ENCODE data around the gene CINP.

Gene CINP

DNA sequence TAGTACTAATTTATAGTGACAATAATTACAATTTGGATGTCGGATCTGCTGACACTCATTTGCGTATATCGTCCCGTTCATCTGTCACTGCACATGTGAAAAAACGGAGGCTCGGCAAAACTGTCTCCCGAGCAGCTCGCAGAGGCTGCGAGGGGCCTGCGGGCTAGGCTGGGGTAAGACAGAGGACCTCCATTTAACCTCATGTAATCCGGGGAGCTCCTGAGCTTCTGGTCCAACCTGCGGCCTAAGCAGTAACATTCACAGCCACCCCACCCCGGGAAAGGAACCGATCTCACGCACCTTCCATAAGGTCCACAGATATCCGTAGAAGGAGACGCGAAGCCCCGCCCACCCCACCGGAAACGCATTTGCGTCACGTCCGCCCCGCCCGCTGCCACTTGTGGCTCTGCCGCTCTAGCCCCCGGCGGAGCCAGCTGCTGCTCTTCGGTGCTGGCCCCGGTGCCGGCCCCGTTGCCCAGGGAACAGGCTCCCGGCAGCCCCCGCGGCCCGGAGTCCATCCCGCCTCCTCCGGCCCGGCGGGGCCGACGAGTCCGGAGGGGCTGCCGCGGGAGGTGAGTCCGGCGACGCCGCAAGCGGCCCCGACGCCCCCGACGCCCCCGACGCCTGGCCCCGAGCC lies at the start of gene CINP, which contains the start of gene TECPR2:
Gene CINP (minus strand): TSS at position 346 of the 637 bp plus-strand sequence. CDS start 39 bp downstream, at position 307.
Gene TECPR2 (plus strand): TSS at position 397 of the 637 bp plus-strand sequence. CDS start 13,781 bp downstream, outside the sequence.
- DNase-seq, result peak; percentile 87

DNA sequence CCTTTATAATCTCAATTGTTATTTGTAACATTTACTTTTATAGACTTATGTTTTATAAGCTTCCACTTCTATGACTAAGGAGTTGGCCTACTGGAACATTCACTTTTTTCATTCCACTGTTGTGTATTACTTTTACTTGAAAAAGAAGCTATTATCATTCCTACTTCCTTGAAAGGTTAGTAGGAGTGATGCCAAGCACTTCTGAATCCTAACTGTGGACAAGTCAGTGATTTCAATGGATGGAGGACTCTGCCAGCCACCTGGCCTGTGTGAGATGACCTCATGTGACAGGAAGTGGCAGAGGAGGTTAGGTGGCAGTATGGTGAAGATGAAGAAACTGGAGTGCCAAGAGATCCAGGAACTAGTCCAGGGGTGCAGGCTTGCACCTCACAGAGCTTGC lies 46.0 kb upstream of the CINP start:
- DNase-seq, result no peak

DNA sequence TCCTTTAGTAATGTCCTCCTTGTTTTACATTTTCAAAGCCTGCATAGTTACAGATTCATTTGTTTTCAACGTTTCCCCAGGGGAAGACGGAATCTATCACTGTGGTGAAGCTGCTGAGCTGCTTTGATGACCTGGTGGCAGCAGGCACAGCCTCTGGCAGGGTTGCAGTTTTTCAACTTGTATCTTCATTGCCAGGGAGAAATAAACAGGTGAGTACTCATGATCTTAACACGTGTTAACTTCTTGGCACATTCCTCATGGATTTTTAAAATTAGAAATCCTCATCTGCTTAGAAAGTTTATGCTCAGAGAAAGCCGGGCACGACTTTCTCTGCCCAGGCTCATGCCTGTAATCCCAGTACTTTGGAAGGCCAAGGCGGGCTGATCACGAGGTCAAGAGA lies 44.6 kb upstream of the CINP start:
- no peak for DNase-seq

DNA sequence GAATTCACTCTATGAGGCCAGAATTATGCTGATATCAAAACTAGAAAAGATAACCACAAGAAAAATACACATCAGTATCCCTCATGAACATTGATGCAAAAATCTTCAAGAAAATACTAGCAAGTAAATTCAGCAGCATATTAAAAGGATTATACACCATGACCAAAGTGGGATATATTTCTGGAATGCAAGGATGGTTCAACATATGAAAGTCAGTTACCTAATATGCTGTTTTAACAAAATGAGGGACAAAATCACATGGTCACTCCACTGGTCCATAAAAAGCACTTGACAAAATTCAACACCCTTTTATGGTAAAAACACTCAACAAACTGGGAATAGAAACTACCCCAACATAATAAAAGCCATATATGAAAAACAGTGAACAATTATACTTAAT lies 40.3 kb upstream of the CINP start:
- no peak for DNase-seq

DNA sequence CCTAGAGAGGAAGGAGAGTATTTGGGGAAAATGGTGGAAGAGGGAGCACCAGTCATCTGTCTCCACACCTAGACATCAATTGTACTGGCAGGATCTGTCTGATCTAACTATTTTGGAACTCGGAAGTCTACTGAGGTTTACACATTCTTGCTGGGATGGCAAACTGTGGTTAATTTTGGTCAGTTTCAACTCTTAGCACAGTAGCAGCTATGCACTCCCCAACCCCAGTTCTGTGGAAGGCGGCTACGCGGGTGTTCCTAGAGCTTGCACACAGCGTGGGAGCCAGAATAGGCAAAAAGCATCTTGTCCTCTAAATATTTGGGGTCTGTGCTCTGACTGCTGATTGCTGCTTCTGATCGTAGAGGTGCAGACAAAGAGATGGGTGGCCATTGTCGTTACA lies 33.8 kb upstream of the CINP start:
- no peak for DNase-seq

DNA sequence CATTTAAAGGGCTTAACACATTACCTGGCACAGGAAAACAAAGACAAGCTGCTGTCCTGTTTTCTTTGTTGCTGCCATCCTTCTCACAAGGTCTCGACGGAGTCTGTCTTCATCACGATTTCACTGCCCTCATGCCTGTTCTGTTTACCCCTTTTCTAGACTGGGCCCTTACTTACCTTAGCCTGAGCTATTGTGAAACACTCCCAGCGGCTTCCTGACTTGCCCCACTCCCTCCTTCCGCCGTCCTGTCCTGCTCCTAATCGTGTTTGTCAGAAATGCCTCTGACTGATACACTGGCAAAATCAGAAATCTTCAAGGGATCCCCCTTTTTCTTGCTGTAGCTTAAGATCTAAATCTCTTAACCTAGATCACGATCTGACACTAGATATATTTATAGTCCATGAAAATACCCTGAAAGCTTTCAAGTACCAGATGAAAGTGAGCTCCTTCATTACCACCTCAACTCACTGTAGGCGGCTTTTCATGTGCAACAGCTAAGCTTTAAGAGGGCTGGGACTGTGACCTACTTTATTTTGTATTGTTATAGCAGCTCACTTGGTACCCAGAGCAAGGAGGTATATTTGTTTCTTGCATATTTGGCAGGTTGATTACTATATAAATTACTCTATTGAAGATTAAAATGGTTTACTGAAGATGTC lies 32.2 kb upstream of the CINP start:
- no peak for DNase-seq

DNA sequence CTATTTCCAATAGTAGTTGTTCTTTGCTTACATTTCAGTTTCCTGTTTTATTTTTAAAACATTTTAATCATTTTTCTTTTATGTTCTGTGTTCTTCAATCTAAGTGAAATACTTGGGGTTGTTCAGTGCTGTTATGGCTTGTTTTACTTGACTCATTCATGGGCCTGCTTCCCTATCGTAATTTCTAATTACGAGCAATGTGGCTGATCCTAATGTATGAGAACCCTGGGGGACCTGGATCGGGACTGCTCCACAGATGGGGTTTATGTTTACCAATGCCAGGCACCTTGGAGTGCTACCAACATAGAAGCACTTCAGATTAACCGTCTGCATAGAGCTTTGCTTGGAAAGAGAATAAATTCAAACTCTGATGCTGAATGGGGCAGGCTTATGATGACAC lies 29.8 kb upstream of the CINP start:
- DNase-seq, result no peak

DNA sequence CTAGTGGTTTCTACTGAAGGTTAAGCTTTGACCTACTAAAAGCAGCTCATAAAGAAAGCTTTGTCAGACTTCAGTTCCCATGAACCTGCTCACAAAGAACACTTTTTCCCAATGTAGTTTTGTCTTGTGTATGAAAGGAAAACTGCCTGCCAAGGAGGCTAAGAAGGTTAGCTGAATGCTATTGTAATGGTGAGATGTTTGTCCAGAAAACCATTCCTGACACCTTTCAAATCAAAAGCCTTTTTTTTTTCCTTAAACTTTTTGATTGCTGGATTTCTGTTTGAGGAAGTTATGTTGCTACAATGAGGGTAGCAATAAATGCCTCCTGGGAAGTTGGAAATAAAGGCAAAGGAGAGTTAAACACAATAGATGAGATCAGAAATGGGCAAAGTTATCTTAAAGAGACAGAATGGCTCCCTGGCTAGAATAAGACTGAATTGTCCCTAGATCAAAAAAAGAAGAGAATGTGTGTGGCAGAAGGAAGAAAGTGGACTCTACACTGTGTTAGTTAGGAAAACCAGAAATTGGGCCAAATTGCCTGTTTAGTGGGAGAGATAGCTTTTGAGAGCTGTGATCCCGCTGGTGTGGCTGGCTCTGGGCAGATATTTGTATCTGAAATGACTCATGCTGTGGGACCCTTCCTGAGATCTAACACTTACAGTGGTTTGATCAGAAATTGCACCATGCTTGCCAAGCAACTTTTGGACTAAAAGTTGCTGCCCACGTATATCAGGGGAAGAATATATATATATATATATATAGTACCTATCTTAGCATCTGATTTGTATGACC lies 27.6 kb upstream of the CINP start:
- no peak for DNase-seq

DNA sequence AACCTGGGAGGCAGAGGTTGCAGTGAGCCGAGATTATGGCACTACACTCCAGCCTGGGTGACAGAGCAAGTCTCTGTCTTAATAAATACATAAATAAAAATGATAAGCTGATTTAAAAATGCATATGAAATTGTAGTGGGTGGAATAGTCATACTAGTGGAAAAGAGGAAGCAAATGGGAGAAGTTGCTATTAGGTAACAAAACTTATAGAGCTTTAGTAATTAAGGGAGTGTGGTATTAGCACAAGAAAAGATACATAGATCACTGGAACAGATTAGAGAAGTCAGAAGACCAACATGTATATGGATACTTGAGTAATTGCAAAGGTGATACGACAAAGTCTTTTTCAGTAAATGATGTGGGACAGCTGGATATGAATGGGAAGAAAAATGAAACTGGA lies 26.6 kb upstream of the CINP start:
- DNase-seq, result no peak

DNA sequence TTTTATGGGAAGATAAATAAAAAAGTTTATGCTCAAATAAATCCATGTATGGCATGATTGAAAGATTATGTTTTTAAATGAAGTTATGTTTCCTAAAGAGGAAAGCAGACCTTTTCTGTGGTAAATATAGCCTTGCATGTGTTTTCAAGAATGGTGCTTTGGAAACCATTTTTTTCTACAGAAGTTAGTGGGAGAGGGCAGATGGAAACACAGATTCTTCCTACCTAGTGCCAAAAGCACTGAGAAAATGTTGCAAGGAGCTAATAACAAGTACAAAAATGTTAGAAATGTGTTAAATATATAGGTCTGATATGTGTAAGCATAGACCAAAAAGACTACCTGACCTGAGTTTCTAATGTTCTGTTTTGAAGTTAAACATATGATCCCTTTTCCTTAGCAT lies 24.4 kb upstream of the CINP start:
- DNase-seq, result no peak

DNA sequence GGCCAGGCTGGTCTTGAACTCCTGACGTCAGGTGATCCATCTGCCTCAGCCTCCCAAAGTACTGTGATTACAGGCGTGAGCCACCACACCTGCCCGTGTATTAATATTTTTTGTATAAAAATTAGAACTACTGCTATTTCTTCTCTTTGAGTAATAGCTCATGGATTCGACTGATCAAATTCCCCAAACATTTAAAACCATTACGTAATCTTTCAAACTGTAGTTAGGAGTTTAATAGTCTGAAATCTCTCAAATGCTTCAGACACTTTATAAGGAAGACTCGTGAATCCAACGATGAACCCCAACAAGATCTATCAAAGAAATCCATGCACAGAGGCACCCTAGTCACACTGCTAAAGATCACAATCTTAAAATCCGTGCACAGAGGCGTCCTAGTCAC lies 16.1 kb upstream of the CINP start:
- DNase-seq, result no peak

DNA sequence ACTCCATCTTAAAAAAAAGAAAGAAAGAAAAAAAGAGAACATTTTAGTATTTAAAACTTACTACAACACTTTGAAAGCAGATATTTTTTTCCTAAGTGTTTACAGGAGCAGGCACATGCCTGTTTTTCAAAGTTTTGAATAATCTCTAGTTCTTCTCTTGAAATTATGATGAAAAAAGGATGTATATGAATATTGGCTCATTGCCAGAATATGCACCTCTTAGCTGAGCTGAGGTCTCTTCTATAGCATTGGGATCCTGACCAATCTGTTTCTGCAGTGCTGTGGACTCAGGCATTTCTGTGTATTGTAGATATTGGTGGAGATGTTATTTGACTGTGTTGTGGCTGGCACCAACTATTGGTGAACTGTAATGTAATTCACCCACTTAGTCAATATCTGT lies 15.0 kb upstream of the CINP start:
- DNase-seq, result no peak

DNA sequence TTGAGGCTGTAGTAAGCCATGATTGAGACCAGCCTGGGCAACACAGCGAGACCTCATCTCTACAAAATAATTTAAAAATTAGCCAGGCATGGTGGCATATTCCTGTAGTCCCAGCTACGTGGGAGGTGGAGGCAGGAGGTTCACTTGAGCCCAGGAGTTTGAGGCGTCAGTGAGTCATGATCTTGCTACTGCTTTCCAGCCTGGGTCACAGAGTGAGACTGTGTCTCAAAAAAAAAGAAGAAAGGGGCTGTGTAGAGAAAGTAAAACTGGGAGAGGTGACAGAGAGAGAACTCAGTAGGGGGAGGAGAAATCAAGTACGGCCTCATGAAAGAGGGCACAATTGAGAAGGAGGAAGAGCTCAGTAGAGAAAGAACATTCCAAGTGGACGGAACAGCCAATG lies 12.4 kb upstream of the CINP start:
- no peak for DNase-seq

DNA sequence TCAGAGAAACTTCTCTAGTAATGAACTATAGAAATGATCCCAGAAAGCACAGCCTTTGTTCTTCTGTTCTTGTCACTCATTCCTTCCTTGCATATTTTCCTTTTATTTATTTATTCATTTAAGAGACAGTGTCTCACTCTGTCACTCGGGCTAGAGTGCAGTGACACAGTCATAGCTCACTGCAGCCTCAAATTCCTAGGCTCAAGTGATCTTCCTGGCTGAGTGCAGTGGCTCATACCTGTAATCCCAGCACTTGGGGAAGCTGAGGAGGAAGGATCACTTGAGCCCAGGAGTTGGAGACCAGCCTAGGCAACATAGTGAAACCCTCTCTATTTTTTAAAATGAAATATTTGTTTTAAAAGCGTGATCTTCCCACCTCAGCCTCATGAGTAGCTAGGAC lies 11.6 kb upstream of the CINP start:
- DNase-seq, result no peak

DNA sequence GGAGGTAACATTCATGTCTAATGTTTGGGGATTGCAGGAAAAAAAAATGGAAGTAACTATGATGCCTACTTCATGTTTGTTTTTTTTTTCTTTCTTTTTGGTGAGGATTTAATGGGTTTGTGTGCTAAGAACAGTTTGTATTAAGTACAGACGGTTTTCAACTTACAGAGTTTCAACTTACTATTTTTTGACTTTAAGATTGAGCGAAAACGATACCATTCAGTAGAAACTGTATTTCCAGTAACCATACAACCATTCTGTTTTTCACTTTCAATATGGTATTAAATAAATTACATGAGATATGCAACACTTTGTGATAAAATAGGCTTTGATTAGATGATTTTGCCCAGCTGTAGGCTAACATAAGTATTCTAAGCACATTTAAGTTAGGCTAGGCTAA lies 10.4 kb upstream of the CINP start:
- no peak for DNase-seq

DNA sequence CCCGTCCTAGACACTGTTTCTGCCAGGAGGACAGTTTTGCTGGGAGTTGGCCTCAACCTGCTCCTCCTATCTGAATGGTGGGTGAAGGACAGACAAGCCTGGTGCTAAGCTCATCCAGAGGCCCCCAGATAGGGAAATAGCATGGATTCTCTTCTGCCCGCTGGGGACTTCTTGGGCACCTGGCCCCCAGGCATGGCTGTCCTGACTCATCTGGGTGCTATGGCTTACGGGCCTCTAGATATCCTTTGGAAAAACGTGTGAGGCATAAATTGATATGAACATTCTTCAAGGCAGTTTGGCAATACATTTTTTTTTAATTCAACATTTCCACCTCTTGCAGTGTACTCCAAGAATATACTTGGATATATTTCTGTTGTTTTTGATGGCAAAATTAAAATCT lies 8.7 kb upstream of the CINP start:
- no peak for DNase-seq

DNA sequence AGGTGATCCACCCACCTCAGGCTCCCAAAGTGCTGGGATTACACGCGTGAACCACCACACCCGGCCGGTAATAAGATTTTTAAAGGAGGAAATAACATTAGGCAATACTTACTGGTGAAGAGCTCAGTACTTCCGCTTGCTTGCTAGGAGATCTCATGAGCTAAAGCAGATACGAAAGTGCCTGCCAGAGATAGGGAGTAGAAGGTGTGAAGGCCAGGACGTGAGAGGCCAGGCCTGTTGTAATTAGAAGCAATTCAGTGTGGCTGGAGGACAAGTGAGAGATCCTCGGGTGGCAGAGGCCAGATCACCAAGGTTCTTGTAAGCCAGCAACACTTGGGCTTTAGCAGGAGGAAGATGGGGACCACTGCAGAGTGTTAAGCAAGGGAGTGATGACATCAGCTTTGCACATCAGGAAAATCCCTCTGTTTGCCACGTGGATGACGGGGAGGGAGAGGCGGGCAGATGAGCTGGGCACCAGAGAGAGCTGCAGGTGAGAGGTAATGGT lies 7.7 kb upstream of the CINP start:
- no peak for DNase-seq

DNA sequence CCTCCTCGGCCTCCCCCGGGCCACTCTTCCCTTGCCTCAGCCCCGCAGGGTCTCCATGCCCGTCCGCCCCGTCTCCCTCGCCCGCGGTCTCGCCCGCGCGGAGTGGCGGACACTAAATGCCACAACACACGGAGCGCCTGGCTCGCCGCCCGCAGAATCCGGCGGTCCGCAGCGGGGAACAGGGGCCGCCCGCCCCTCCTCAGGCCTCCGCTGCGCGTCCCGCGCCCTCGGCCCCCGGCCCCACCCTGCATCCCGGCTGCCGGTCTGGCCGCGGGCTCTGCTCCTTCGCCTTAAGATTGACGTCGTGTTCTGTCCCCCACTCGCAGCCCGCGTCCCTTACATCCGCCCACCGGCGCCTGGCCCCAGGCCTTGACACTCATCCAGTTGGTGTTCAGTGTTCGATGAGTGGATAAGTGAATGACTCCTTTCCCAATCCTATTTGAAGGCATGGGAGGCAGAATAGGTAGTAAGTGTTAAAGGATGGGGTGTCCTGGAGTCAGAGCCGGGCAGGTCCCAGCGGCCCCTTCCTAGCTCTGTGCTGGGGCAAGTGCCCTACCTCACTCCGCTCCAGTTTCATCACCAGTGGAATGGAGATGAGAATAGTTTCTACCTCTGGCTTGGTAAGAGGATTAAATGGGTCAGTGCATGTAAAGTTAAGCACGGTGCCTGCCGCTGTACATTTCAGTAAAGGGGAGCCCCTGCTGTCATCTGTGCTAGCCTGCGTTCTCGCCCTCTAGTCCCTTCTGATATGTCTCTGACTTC lies 673 bp upstream of the CINP start:
- no peak for DNase-seq

DNA sequence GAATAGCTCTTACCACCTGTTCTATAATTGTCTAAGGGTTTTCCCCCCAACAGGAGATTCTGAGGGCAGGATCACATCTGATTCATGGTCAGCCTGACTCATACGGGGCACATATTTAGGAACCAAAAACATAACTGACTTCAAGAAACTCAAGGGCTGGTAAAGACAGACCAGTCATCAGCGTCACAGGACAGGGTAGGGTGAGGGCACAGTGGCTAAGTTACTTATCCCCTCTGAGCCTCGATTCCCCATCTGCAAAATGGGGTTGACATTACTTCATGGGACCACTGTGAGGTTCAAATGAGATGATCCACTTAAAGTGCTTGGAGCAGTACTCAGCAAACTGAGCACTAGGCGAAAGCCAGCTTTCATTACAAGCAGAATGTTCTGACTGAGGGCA lies 606 bp downstream of the CINP start:
- no peak for DNase-seq

DNA sequence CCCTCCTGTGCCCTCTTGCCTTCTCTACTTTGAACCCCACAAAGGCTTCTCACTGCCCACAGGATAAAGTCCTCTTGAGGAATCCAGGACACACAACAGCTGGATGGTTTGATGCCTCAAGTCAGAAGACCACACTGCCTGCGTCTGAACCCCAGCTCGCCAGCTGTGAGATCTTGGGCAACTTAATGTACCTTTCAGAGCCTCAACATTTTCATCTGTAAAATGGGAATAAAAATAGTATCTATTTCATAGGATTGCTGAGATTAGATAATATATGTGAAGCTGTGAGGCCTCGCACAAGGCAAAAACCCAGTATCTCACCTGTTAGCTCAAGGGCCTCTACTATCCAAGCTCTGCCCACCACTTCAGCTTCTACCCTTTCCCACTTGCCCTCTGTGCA lies 2.3 kb downstream of the CINP start:
- no peak for DNase-seq

DNA sequence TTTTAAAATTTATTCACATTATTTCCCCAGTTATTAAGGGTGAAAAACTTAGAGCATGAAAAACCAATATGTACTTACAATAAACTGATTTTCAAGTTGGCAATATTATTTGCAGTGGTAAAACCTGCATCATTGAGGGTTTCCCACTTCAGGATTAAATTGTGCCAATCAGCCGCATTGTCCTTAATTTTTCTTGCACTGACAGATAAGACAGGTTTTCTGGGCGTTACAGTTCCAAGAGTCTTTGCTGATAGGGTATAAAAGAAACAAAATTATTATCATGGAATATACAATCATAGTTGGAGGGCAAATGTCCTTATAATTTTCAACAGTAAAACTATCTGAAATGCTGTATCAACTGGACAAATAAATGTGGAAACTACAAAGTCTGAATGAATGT lies 3.3 kb downstream of the CINP start:
- DNase-seq, result no peak

DNA sequence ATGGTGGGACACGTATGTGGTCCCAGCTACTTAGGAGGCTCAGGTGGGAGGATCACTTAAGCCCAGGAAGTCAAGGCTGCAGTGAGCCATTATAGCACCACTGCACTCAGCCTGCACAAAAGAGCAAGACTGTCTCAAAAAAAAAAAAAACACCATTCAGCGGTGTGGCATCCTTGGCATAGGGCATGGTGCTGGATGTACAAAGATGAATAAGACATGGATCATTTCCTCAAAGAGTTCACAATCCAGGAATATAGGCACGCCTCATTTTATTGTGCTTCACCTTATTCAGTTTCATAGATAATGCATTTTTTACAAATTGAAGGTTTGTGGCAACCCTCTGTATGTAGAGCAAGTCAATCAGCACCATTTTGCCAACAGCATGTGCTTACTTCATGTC lies 6.4 kb downstream of the CINP start:
- DNase-seq, result no peak

DNA sequence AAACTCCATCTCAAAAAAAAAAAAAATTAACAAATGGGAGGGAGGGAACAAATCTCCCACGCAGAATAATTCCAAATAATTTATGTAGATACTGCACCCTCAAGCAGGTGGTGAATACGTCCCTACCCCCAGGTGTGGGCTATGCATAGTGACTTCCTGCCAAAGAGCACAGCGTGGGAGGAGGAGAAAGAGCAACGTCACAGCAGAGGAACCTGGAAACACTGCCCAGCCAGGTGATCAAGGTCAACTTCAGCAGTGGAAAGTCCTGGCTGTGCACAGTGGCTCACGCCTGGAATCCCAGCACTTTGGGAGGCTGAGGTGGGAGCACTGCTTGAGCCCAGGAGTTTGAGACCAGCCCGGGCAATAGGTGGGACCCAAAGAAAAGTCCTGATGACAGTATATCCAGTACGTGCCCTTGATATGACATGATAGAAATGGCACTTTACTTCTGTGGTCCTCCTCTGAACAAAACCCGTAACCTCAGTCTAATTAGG lies 9.5 kb downstream of the CINP start:
- DNase-seq, result no peak

Data from GDM1 (cell line).